Mucosa of stomach (tissue), 1 donor: ENCODE results near the gene PDS5A.
"Not testable (repeated sequence)": the region's sequence is repeated elsewhere in the genome, so short reads cannot be mapped to it uniquely, and the experiment has no call there.

Experiments
- H3K27me3 ChIP-seq: one replicate; pipeline ENCODE4 v1.7.0; 2013; ENCODE audit warnings: mild to moderate bottlenecking, low read length; ENCODE audit not compliant: control insufficient read depth, insufficient read depth
- H3K36me3 ChIP-seq: one replicate; pipeline ENCODE4 v1.7.0; 2013; ENCODE audit warnings: low read length; ENCODE audit not compliant: control insufficient read depth, insufficient read depth
- H3K4me1 ChIP-seq: one replicate; pipeline ENCODE4 v1.7.0; 2013; ENCODE audit warnings: mild to moderate bottlenecking, low read length; ENCODE audit not compliant: control insufficient read depth, insufficient read depth
- H3K4me3 ChIP-seq: one replicate; pipeline ENCODE4 v1.7.0; 2013; ENCODE audit warnings: low read length
- H3K9ac ChIP-seq: one replicate; pipeline ENCODE4 v1.7.0; 2013; ENCODE audit warnings: mild to moderate bottlenecking, low read length, moderate library complexity
- H3K9me3 ChIP-seq: one replicate; pipeline ENCODE4 v1.7.0; 2013; ENCODE audit warnings: mild to moderate bottlenecking, low read length, moderate library complexity; ENCODE audit not compliant: control insufficient read depth
- donor health status: Pancreatic carcinoma.

The PDS5A gene

DNA sequence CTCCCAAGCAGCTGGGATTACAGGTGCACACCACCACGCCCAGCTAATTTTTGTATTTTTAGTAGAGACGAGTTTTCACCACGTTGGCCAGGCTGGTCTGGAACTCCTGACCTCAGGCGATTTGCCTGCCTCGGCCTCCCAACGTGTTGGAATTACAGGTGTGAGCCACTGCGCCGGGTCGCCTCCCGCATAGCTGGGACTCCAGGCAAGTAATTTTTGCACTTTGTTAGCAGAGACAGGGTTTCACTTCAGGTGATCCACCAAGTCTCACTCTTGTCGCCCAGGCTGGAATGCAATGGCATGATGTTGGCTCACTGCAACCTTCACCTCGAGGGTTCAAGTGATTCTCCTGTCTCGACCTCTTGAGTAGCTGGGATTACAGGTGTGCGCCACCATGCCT lies 137.2 kb downstream of the PDS5A start:
- not testable (repeated sequence) for H3K36me3 ChIP-seq, H3K9me3 ChIP-seq, H3K9ac ChIP-seq, H3K27me3 ChIP-seq, H3K4me3 ChIP-seq, H3K4me1 ChIP-seq

DNA sequence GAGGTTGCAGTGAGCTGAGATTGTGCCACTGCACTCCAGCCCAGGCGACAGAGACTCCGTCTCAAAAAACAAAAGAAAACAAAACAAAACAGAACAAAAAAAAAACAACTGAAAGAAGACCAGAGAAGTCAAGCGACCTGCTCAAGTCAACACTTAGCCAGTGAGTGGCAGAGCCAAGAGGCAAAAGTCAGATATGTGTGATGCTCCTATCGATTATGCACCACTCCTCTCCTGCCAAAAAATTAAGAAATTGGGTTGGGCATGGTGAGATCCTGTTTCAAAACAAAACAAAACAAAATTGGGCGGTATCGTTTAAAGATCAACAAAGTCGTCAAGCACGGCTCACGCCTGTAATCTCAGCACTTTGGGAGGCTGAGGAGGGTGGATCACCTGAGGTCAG lies 137.7 kb downstream of the PDS5A start:
- no peaks in the 10 kb centered on the region for H3K36me3 ChIP-seq
- H3K9ac ChIP-seq, result no peak overlapping the region
- H3K4me3 ChIP-seq, result no peak overlapping the region
- H3K4me1 ChIP-seq, result no peaks in the 10 kb centered on the region
- no peaks in the 10 kb centered on the region for H3K9me3 ChIP-seq
- no peaks in the 10 kb centered on the region for H3K27me3 ChIP-seq

DNA sequence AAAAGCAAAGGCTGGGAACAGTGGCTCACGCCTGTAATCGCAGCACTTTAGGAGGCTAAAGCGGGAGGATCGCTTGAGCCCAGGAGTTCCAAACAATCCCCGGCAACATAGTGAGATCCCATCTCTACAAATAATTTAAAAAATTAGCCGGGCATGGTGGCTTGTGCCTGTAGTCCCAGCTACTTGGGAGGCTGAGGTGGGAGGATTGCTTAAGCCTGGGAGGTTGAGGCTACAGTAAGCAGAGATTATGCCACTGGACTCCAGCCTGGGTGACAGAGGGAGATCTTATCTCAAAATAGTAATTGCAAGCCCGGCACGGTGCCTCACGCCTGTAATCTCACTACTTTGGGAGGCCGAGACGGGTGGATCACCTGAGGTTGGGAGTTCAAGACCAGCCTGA lies 139.3 kb downstream of the PDS5A start:
- not testable (repeated sequence) for H3K36me3 ChIP-seq, H3K4me1 ChIP-seq, H3K9me3 ChIP-seq, H3K27me3 ChIP-seq, H3K4me3 ChIP-seq, H3K9ac ChIP-seq

DNA sequence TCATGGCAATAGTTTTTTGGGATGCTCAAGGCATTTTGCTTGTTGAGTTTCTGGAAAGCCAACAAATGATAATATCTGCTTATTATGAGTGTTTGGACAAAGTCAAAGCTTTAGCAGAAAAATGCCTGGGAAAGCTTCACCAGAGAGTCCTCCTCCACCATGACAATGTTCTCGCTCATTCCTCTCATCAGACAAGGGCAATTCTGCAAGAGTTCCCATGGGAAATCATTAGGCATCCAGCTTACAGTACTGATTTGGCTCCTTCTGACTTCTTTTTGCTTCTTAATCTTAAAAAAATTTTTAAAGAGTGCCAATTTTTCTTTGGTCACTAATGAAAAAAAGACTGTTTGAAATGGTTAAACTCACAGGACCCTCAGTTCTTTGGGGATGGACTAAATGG lies 143.4 kb downstream of the PDS5A start:
- Histone ChIP-seq H3K9ac (no peak overlapping the region), H3K36me3 (no peaks in the 10 kb centered on the region), H3K27me3 (no peaks in the 10 kb centered on the region), H3K4me1 (no peaks in the 10 kb centered on the region), H3K4me3 (no peak overlapping the region), H3K9me3 (no peaks in the 10 kb centered on the region)

DNA sequence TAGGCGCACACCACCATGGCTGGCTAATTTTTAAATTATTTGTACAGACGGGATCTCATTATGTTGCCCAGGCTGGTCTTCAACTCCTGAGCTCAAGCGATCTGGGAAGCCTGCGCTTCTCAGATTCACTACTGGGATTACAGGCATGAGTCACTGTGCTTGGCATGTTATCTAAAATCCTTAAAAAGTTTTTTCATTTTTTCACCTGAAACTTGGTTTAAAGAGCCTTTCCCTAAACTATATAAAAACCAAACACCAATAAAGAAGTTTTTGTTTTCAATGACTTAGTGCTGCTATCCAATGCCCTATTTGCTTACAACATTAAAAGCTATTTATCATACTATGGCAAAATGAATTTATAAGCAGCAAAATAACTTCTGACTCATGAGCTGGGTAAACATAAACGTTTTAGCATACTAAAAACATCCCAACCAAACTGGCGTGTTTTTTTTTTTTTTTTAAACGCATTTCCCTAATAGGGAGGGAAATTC lies 151.9 kb downstream of the PDS5A start:
- H3K9me3 ChIP-seq, result no peaks in the 10 kb centered on the region
- H3K27me3 ChIP-seq, result no peaks in the 10 kb centered on the region
- H3K9ac ChIP-seq, result no peak overlapping the region
- H3K4me3 ChIP-seq, result no peak overlapping the region
- no peaks in the 10 kb centered on the region for H3K4me1 ChIP-seq
- no peaks in the 10 kb centered on the region for H3K36me3 ChIP-seq

DNA sequence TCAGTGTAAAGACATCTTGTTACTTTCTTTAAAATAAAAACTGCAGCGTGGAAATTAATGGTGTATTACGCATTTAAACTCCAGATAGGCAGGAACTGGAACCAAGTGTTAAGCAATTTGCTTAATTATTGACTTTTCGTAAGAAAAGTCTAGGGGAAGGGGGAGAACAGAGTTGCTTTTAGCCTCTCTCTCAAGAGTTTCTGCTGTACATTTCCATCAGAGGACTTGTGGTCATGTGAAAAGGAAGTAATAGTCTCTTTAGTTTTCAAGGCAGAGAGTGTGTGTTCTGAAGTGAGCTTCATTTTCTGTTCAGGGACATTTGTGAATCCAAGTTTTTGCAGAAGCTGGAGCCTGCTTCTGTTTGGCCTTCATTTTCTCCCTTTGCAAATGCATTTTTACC lies 152.6 kb downstream of the PDS5A start:
- H3K9ac ChIP-seq, result no peak overlapping the region
- H3K9me3 ChIP-seq, result no peaks in the 10 kb centered on the region
- no peaks in the 10 kb centered on the region for H3K4me1 ChIP-seq
- H3K36me3 ChIP-seq, result no peaks in the 10 kb centered on the region
- H3K4me3 ChIP-seq, result no peak overlapping the region
- H3K27me3 ChIP-seq, result no peaks in the 10 kb centered on the region

DNA sequence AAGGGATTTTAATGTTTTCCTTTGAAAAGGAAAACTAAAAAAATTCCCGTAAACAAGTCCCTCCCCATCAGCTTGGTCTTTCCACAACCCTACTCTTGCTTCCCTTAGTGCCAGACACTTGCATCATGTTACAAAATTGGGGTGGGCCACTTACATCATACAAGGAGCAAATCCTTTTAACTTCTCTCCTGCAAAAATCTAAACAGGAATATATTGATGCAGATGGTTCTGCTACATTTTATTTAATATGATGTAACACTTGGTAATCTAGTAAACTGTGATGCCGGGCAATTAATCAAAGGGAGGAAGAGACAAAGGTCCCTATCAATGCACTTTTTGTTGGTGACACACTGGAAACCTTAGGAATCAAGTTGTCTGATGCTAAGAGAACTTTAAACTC lies 154.5 kb downstream of the PDS5A start:
- H3K36me3 ChIP-seq, result no peaks in the 10 kb centered on the region
- no peak overlapping the region for H3K4me3 ChIP-seq

DNA sequence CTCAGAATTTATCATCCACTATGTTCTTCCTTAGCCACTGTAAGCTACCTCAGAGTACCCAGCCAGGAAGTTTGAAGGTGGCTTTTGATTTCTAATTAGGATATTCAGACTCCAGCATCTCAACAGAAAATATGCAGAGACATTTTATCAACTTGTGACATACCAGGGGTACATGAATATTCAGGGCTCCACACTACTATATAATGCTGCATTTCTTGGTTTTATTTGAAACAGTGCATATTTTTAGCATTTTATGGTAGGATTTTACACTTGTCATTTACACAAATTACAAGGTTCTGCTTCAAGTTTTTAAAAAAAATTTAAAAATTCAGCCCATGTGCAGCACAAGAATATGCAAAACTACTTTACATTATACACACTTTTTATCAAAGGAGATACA lies 155.0 kb downstream of the PDS5A start:
- H3K9ac ChIP-seq, result no peak overlapping the region
- no peaks in the 10 kb centered on the region for H3K36me3 ChIP-seq
- H3K4me1 ChIP-seq, result no peaks in the 10 kb centered on the region

More for the DNA sequence above, 154.5 kb downstream of the PDS5A start:
- no peaks in the 10 kb centered on the region for H3K27me3 ChIP-seq
- H3K9me3 ChIP-seq, result no peaks in the 10 kb centered on the region
- no peak overlapping the region for H3K9ac ChIP-seq
- H3K4me1 ChIP-seq, result no peaks in the 10 kb centered on the region

DNA sequence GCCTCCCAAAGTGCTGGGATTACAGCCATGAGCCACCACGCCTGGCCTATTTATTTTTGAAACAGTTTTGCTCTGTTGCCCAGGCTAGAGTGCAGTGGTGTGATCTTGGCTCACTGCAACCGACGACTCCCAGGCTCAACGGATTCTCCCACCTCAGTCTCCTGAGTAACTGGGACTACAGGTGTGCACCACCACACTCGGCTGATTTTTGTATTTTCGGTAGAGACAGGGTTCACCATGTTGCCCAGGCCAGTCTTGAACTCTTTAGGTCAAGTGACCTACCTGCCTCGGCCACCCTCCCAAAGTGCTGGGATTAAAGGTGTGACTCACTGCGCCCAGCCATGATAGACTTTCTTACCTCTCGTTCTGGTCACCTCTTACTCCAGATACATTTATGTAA lies 155.8 kb downstream of the PDS5A start:
- no peaks in the 10 kb centered on the region for H3K4me1 ChIP-seq
- H3K9me3 ChIP-seq, result no peaks in the 10 kb centered on the region
- no peak overlapping the region for H3K4me3 ChIP-seq
- no peaks in the 10 kb centered on the region for H3K36me3 ChIP-seq
- H3K9ac ChIP-seq, result no peak overlapping the region
- H3K27me3 ChIP-seq, result no peaks in the 10 kb centered on the region

More for the DNA sequence above, 155.0 kb downstream of the PDS5A start:
- Histone ChIP-seq H3K27me3 (no peaks in the 10 kb centered on the region), H3K9me3 (no peaks in the 10 kb centered on the region), H3K4me3 (no peak overlapping the region)

DNA sequence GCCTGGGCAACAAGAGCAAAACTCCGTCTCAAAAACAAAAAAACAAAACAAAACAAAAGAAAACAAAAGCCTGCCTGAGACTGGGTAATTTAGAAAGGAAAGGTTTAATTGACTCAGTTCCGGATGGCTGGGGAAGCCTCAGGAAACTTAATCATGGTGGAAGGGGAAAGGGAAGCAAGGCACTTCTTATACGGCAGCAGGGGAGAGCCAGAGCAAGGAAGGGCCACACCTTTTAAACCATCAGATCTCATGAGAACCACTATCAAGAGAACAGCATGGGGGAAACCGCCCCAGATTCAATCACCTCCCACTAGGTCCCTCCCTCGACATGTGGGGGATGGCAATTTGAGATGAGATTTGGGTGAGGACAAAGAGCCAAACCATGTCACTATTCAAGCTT lies 157.5 kb downstream of the PDS5A start:
- Histone ChIP-seq H3K9ac (no peak overlapping the region), H3K4me3 (no peak overlapping the region), H3K4me1 (no peaks in the 10 kb centered on the region), H3K9me3 (no peaks in the 10 kb centered on the region), H3K27me3 (no peaks in the 10 kb centered on the region), H3K36me3 (no peaks in the 10 kb centered on the region)

DNA sequence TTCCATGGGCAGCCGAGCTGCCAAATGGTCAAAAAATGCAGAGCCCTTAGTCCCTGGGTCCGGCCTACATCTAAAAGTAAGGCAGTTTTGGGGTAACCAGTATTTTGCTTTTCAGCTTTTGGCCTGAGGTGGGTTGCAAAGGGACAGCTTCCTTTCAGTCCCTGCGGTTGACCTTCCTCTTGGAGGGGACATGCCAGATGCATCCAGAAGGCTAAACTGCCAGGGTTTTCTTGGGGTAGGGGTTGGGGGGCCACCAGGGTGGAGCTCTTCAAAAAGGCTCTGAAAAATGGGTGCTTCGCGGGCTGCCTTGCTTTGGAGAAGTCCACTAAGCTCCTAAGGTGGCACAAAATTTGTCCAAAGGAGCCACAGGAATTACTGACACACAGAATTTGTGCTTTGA lies 159.1 kb downstream of the PDS5A start:
- H3K9me3 ChIP-seq, result no peaks in the 10 kb centered on the region
- no peaks in the 10 kb centered on the region for H3K27me3 ChIP-seq
- no peaks in the 10 kb centered on the region for H3K36me3 ChIP-seq
- no peaks in the 10 kb centered on the region for H3K4me1 ChIP-seq
- no peak overlapping the region for H3K4me3 ChIP-seq
- no peak overlapping the region for H3K9ac ChIP-seq

DNA sequence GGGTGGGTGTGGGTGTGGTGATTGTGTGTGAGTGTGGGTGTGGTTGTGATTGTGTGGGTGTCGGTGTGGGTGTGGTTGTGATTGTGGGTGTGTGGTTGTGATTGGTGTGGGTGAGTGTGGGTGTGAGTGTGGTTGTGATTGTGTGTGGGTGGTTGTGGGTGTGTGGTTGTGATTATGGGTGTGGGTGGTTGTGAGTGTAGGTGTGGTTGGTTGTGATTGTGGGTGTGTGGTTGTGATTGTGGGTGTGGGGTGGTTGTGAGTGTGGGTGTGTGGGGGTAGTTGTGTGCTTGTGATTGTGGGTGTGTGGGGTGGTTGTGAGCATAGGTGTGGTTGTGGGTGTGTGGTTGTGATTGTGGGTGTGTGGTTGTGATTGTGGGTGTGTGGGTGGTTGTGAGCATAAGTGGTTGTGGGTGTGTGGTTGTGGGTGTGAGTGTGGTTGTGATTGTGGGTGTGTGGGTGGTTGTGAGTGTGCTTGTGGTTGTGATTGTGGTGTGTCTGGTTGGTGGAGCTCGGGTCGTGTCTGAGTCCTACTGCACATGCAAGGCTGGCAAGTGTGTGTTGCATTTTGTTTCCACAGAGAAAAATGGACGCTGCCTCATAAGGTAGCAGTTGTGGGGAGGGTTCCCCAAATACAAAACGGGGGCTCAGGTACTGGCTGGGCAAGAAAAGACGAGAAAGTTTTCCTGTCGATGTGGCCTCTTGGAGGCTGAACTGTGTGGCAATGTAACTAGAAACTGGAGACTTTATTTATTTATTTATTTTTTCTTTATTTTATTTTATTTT lies 163.1 kb downstream of the PDS5A start:
- Histone ChIP-seq H3K4me1 (no peaks in the 10 kb centered on the region), H3K9ac (no peak overlapping the region), H3K9me3 (no peaks in the 10 kb centered on the region), H3K4me3 (no peak overlapping the region), H3K36me3 (no peaks in the 10 kb centered on the region), H3K27me3 (no peaks in the 10 kb centered on the region)

DNA sequence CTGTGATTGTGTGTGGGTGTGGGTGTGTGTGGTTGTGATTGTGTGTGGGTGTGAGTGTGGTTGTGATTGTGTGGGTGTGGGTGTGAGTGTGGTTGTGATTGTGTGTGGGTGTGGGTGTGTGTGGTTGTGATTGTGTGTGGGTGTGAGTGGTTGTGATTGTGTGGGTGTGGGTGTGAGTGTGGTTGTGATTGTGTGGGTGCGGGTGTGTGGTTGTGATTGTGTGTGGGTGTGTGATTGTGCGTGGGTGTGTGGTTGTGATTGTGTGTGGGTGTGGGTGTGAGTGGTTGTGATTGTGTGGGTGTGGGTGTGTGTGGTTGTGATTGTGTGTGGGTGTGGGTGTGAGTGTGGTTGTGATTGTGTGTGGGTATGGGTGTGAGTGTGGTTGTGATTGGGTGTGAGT lies 163.9 kb downstream of the PDS5A start:
- not testable (repeated sequence) for H3K27me3 ChIP-seq, H3K9ac ChIP-seq, H3K36me3 ChIP-seq, H3K9me3 ChIP-seq, H3K4me1 ChIP-seq, H3K4me3 ChIP-seq
